Measurements from ENCODE around the gene ID3.

GRCh38 chr1:23558872-23559135 is 497 bp downstream of the ID3 start:
- TF ChIP-seq EP300 (conservative IDR thresholded peaks at IDR 0.05; ENCODE audit: poor library complexity, severe bottlenecking), result no peak
- no peak for TF ChIP-seq CTCF (IDR thresholded peaks at IDR 0.05; ENCODE audit: poor library complexity, severe bottlenecking)
- no peak for TF ChIP-seq POLR2AphosphoS5 (IDR thresholded peaks at IDR 0.05)

All from neural cell (in vitro differentiated cells).